GM19035 (cell line): ENCODE results near the gene MUL1.
"Not testable (repeated sequence)": the region's sequence is repeated elsewhere in the genome, so short reads cannot be mapped to it uniquely, and the experiment has no call there.

Experiments
- ATAC-seq: cut with Tn5 transposase; IDR thresholded peaks from one replicate; pipeline ENCODE4 v1.9.1; 2021; ENCODE audit not compliant: unreplicated experiment

MUL1 gene

GRCh38 chr1:20507564-20508410, at the start of gene MUL1:
MUL1 (minus strand) TSS chr1:20508151; CDS start chr1:20508024, 127 bp downstream.
- peak; percentile 93 for ATAC-seq

GRCh38 chr1:20555758-20556120, 47.8 kb upstream of the MUL1 start:
- no peak for ATAC-seq

DNA sequence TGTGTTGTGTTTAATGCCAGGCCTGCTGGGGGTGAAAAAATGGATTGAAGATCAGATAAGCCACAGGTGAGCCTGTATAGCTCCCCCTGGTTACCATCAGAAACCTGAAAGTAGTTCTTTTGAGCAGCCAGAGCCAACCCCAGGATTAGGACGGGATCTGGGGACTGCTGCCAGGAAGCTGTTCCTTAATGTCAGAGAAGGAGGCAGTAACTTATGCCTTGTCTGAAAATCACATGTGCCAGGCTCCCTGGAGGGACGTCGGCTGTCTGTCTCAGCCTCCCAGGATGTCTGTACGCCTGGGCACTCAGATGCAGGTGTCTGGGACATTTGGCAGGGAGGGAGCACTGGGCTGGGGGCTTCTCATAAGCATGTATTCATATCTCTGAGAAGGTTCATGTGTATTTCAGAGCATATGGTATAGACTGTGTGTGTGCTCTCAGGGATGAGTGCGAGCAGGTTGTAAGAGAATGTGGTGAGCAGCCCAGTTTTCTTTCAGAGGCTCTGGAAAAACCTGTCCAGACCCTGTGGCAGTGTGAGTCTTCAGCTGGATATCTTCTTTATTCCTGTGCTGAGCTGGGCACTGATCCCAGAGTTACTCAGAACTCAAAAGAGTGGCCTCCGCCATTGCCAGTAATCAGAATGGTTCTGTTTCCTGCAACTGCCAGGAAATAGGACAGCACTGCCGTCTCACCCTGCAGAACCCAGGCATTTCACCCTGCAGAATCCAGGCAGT, 47.2 kb upstream of the MUL1 start:
- no peak for ATAC-seq

DNA sequence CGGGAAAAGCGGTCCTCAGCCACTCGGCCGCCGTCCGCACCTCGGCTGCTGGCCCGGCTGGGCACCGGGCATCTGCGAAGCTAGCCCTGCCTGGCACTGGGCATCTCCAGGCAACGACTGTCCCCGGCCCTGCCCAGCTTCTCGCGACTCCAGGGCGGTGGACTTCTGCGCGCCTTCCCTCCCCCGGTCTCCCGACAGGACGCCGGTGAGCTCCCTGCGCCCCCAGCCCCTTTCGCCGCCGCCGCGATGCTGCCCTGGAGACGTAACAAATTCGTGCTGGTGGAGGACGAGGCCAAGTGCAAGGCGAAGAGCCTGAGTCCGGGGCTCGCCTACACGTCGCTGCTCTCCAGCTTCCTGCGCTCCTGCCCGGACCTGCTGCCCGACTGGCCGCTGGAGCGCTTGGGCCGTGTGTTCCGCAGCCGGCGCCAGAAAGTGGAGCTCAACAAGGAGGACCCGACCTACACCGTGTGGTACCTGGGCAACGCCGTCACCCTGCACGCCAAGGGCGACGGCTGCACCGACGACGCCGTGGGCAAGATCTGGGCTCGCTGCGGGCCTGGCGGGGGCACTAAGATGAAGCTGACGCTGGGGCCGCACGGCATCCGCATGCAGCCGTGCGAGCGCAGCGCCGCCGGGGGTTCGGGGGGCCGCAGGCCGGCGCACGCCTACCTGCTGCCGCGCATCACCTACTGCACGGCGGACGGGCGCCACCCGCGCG, 44.9 kb upstream of the MUL1 start:
- ATAC-seq, result no peak

GRCh38 chr1:20551945-20552727, 44.2 kb upstream of the MUL1 start, which contains the start of gene FAM43B:
FAM43B (plus strand) TSS chr1:20552573; CDS start chr1:20552974, 401 bp downstream.
- no peak for ATAC-seq

DNA sequence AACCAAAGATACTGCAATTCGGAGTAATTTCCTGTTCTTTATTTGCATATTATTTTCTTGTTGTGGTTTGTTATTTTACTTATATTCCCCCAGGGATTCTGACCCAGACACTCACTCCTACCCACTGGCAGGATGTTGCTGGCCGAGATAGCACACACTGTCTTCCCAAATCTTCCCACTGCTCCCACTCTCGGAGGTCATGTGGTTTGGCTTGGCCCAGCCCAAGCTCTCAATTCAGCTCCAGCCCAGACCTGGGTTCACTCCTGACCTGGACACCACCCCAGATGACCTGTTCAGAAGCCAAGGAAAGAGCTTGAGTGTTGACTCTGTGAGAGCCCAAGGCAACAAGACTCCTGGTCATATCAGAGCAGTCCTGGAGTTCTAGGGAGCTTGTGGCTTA, 43.2 kb upstream of the MUL1 start:
- ATAC-seq, result no peak

DNA sequence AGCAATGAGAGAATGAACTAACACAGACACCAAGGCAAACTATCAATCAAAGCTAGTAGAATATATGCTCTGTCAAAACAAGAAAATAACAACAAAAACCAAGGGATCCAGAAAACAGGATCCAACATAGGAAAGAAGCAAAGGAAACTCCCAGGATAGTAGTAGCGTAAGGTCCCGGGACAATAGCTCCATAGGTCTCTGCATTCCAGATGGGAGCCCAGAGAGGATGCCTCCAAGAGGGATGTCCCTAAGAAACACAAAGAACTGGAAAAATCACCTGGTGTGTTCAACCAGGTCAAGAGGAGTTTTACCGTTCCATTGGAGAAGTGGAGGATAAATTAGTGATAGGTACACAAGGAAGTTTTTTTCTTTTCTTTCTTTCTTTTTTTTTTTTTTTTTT, 38.7 kb upstream of the MUL1 start:
- no peak for ATAC-seq

GRCh38 chr1:20540281-20540680, 32.3 kb upstream of the MUL1 start:
- ATAC-seq, result no peak

- ATAC-seq, result no peak
These were observed 31.0 kb upstream of the MUL1 start for GRCh38 chr1:20538760-20539551.

DNA sequence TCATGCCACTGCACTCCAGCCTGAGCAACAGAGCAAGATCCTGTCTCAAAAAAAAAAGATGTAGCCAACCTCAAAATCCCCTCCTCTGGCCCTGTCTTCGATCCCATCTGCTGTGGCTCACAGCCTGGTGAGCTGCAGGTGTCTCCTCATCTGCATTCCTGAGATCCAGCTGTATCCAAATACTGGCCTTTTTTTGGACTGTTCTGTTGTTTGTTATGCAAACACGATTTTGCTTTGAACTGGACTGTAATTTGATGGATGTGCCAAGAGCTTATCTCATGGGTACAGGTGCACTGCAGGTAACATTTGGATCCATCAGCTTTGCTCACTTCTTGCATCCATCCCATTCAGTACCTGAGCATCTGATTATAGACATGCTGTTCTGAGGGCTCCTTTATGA, 30.3 kb upstream of the MUL1 start:
- no peak for ATAC-seq

GRCh38 chr1:20534659-20535417, 26.9 kb upstream of the MUL1 start:
- ATAC-seq, result no peak

GRCh38 chr1:20533635-20534034, 25.7 kb upstream of the MUL1 start:
- ATAC-seq, result no peak

DNA sequence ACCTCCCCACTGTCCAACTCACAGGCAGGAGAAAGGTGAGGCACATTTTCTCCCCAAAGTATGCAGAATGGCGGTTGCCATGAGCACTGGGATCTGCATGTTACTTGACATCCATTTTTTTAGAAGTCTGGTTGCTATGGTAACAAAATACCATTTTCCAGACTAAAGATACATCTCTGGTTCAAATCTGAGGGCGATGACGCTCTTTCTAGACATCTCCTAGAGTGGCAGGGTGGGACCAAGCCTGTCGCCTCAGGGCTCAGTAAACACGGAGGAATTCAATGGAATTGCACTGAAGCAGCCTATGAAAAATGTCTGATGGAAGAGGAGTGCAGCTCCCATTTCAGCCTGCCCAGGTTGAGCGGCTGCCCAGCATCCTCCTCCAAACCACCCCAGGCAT, 22.9 kb upstream of the MUL1 start:
- no peak for ATAC-seq

DNA sequence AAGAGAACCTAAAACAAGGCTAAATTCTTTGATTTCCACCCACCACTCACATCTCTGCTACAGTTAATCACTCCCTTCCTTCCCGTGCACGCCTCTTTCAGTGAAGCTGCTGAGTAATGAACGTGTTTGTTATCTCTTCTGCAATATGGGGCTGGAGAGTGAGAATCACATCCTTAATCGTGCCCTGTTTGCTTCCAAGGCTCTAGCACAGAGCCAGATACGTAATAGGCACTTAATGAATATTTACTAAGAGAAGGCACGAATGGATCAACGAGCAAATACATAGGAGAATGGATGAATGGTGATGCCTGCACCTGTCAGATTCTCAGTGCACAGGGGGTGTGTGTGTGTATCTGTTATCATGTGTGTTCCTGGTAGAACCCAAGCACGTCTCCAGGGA, 22.4 kb upstream of the MUL1 start:
- no peak for ATAC-seq

DNA sequence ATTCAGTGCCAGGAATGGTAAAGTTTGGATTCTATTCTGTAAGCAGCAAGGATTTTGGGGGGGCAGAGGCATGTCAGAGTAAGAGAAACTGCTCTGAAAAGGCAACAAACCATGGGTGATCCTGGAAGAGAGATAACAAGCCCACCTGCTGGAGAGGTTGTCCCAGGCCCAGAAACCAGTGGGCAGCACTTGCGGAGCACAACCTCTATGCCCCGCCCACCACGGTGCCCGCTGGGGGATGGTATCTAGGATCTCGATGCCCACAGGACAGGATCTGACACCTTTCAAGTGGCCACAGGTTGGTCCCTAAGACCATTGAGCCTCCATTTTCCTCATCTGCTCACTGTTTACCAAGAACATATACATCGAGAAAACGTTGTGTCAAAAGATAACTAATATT, 20.3 kb upstream of the MUL1 start:
- ATAC-seq, result no peak

DNA sequence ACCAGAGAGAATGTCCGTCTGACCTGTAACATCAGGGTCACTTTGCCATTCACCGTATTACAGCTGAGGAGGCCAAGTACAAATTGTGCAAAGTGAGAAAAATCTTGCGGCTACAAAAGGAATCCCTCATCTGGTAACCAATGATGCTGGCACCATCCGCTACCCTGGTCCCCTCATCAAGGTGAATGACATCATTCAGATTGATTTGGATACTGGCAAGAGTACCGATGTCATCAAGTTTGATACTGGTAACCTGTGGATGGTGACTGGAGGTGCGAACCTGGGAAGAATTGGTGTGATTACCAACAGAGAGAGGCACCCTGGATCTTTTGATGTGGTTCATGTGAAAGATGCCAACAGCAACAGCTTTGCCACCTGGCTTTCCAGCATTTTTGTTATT, 18.3 kb upstream of the MUL1 start:
- no peak for ATAC-seq

DNA sequence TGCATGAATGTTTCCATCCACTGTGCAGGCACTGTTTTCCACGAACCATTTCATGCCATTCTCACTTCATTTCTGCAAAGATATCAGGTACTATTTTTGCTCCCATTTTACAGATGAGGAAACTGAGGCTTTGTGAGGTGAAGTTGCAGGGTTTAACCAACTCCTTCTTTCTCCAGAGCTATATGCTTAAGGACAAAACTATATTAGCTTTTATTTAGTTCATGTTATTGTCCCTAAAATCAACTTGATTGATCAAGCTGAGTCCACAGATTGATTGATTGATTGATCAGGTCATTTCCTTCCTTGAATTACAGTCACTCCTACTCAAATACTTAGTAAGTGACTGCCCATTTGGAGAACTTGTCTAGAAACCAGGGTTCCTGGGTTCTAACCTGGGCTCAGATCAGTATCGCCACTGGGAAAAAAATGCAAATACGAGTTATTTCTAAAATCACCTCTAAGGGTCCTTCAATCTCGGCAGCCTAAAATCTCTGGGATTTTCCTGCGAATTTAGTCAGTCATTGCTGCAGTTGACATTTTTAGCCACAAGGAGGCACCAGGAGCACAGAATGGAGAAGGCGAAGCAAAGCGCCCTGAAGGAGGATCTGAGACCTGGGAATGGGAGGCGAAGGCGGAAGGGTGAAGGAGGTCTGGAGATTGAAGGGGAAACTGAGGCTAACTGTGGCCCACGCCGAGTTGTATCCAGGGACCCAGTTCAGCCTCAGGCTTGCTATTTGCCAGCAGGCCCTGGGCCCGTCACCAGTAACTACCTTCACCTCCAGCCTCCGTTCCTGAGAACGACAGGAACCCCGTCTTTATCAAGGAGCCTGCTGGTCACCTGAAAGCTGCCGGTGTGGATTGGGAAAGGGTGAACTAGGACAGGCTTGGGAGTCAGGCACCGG, 14.3 kb upstream of the MUL1 start:
- ATAC-seq, result no peak

DNA sequence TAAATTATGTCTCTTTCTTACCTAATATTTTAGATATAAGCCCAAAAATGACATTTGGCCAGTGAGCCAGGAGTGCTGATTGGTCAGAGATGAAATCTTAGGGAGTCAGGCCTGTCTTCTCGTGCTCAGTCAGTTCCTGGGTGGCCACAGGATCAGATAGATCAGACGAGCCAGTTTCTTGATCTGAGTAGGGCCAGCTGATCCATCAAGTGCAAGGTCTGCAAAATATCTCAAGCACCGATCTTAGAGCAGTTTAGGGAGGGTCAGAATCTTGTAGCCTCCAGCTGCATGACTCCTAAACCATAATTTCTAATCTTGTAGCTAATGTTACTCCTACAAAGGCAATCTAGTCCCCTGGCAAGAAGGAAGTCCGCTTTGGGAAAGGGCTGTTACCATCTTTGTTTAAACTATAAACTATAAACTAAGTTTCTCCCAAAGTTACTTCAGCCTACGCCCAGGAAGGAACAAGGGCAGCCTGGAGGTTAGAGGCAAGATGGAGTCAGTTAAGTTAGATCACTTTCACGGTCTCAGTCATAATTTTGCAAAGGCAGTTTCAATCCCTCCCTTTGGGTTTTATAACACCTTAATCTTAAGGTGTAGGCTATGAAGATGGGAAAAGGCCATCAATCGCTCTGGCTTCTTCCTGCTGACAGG, 11.8 kb upstream of the MUL1 start:
- not testable (repeated sequence) for ATAC-seq
